Erythroblast (primary cell): ENCODE data around the gene DHRS3.
"Not testable (repeated sequence)": the region's sequence is repeated elsewhere in the genome, so short reads cannot be mapped to it uniquely, and the experiment has no call there.

Source experiments
- DNase-seq, 2 experiments: peaks; one replicate each; lab custom pipeline; 2025; lab: John Stamatoyannopoulos, UW
- GATA1 ChIP-seq: IDR thresholded peaks from 2 replicates; pipeline ENCODE4 v1.6.1; 2011; ENCODE audit warnings: low read depth, mild to moderate bottlenecking, control low read depth, low read length, moderate library complexity
- POLR2A ChIP-seq: IDR thresholded peaks from 2 replicates; pipeline ENCODE4 v1.6.1; 2011; ENCODE audit warnings: mild to moderate bottlenecking, low read length

The DHRS3 gene

DNA sequence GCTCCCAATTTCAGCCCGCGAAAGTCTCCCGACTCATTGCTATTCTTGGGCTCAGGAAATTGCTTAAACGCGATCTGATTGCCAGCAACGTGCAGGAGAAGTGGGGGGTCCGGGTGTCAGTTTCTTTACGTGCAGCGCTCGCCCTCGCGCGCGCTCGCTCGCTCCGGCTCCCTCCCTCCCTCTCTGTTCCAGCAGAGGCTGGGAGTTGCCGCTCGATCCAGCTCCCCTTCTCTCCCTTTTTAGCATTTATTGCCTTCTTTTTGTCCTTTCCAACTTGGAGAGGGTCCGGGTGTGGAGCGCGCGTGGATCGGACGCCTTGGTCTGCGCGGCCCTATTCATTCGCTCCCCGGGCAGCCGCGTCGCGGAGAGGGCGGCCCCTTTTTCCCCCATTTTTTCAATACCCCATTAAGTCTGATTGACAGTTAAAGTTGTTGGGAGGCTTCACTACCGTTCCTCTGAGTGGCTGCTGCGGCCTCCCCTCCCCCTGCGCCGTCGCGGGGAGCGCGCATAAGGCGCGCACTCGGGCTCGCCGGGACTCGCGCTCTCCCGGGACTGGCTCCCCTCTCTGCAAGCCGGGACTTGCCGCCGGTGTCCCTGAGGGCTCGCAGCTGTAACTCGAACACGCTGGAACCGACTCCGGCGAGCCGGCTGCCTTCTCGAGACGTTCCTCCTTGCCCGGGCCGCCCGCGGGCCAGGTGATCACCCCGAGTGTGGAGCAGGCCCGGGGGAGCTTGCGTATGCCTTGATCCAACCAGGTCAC, at the start of gene DHRS3:
Gene DHRS3 (minus strand): TSS at position 310 of the 760 bp plus-strand sequence. CDS start 862 bp downstream, outside the sequence.
- DNase-seq = peak; percentile 81 to 86
- no peak for TF ChIP-seq GATA1
- TF ChIP-seq POLR2A = peak; percentile 38

DNA sequence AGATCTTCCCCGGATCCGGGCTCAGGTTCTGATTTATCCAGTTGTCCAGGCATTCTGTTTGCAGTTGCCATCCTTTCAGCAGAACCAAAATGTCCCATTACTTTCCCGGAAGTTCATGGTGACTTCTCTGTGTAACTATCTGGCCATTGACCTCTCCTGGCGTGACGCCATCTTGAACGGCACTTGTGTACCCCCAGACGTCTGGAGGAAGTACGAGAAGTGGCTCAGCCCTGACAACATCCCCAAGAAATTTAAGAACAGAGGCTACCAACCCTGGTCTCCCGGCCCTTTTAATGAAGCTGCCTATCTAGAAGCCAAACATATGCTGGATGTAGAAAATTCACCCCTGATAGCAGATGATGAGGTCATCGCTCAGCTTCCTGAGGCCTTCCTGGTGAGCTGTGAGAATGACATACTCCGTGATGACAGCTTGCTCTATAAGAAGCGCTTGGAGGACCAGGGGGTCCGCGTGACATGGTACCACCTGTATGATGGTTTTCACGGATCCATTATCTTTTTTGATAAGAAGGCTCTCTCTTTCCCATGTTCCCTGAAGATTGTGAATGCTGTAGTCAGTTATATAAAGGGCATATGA, 48.2 kb upstream of the DHRS3 start:
- TF ChIP-seq POLR2A (no peak), GATA1 (no peak)
- DNase-seq = no peak

DNA sequence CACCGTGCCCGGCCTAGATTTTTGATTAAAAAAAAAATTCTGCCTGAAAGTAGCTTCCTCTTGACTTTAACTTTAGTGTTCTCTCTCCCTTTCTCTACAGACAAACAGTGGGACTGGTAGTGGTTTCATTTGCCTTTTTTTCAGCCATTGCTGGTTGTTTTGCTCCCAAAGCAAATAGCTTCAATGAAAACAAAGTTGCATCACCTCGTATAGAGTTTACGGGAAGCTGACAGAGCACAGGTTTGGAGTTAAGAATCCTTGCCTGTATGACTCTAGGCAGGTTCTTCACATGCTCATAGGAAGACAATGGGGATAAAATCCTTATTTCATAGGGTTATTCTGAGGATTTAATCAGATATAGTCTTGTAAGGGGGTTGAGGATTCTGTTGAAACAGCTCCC, 47.5 kb upstream of the DHRS3 start:
- no peak for DNase-seq
- TF ChIP-seq GATA1 (no peak), POLR2A (no peak)

- TF ChIP-seq GATA1 = no peak
- no peak for TF ChIP-seq POLR2A
These were observed 44.5 kb upstream of the DHRS3 start for GRCh38 chr1:12662556-12662955.

DNA sequence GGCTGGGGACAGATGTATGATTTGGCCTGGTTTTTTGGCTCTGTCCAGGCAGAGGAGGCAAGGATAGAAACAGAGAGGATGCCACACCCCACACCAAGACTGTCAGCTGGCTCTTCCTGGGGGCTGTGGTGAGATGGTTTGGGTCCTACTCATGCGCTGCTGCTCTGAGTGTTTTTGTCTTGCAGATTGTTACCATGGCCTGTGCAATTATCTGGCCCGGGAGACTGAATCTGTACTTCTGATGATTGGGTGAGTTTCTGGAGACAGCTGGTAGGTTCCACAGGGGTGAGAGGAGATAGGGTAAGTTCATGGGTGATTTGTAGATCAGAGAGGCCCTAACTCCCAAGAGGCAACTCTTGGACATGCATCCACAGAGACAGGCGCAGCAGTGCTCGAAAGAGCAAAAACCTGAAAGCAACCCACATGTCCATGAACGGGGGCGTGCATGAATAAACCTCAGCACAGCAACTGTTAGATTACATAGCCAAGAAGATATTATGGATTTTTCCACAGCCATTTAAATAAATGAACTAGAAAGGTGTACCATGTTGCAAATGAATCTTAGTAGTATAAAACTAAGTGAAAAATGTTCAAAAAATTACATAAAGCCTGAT, 43.7 kb upstream of the DHRS3 start:
- TF ChIP-seq GATA1 (no peak), POLR2A (no peak)
- no peak for DNase-seq

More at GRCh38 chr1:12662556-12662955, 44.5 kb upstream of the DHRS3 start:
- DNase-seq = no peak

GRCh38 chr1:12658531-12659453, 40.8 kb upstream of the DHRS3 start:
- TF ChIP-seq POLR2A (no peak), GATA1 (no peak)
- peak; percentile 70 to 87 for DNase-seq

- DNase-seq = not testable (repeated sequence)
These were observed 40.0 kb upstream of the DHRS3 start for GRCh38 chr1:12657885-12658512.

DNA sequence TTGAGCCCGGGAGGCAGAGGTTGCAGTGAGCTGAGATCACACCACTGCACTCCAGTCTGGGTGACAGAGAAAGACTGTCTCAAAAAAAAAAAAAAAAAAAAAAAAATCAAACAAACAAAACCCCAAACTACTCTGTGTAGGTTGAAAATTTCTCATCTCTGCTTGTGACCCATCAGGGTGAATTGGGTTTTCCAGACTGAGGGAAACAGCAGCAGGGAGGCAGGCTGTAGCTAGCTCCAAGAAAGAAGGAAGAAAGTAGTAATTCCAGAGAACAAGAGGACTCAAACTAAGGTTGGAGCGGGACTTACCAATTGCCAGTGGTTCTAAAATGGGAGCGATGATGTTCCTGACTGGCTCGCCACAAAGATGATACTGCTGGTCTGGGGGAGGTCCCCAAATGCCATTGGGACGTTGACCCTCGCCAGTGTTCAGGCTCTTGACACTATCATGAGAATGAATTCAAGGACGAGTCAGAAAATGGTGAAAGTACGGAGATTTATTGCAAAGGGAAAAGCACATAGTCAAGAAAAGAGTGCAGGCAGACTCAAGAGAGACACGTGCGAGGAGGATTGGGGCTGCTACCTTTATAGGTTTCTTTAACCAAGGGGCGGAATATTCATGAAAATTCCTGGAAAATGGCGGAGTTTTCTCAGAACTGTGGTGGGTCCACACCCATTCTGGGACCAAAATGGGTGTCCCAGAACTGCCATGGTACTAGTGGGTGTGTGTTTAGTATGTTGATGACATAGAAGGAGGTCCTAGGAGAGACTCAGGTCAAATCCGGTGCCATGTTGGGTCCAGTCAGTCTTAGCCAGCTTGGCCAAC, 39.3 kb upstream of the DHRS3 start:
- peak; percentile 16 to 43 for DNase-seq
- TF ChIP-seq GATA1 (no peak), POLR2A (no peak)

DNA sequence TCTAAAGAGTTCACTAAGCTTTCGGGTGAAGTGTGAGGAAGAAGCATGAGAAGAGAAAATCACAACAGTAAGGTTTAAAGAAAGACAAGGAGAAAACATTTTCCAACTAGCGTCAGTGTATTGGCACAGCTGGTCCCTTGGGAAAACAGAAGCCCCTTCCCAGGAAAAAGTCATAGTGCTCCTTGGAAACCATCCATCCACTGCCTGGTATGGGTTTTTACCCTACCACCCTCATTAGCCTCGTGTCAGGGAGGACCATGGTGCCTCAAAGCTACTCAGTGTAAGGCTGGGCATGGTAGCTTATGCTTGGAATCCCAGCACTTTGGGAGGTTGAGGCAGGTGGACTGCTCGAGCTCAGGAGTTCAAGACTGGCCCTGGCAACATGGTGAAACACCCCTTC, 38.6 kb upstream of the DHRS3 start:
- no peak for DNase-seq
- TF ChIP-seq GATA1 (no peak), POLR2A (no peak)

DNA sequence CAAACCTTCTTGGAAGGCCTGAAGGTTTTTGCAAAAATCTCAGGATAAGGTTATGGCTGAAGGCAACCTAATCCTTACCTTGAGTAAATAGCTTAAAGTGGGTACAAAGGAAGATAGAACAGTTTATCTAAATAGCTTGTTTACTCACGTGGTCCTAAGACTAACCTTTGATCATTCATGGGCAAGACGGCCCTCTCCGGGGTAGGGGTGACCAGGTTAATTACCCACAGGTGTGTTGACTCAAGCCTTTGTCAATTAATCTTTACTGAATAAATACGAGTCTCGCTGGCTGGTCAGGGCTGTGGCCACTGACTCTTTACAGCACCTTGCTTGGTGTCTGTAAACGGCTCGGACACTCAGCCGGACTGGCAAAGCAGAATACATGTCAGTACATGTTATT, 36.6 kb upstream of the DHRS3 start:
- no peak for DNase-seq
- TF ChIP-seq POLR2A (no peak), GATA1 (no peak)

DNA sequence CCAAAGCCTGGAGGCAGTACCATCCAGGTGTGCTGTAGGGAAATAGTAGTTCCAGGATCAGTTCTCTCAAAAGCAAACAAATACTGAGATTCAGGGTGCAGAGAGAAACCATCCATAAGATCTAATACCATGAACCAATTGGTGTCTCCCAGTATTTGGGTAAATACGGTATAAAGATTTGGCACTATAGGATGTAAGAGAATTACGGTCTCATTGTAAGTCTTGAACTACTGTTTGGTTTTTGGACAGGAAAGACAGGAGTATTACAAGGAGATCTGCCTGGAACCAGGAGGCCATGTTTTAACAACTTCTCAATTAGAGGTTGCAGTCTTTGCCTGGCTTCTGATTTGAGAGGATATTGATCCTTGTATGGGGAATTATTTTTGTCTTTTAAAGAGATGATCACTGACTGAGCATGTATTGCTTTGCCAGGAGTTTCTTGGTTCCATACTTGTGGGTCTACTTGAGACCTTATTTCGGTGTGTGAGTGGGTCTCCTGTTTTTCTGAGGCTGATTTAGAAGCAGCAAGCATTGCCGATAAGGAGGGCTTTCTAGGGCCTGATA, 36.1 kb upstream of the DHRS3 start:
- TF ChIP-seq POLR2A = no peak
- no peak for DNase-seq

DNA sequence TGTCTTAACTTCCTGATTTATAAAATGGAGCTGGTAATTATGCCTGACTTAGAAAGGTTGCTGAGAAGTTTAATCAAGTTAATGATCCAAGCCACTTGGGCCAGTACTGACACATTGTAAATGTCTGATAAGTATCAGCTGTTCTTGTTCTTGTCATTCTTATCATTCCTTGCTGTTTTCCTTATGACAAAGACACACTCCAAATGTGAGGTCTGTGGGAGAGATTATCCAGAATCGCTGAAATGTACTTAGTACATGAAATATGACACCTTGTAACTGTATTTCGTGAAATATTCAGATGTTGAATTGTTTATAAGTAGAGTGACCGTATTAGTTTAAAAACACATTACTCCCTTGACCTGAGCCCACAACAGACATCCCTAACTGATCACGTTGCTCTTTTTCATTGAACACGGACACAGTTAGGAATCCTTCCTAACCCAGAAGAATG, 32.0 kb upstream of the DHRS3 start:
- TF ChIP-seq GATA1 (no peak), POLR2A (no peak)
- DNase-seq = no peak

DNA sequence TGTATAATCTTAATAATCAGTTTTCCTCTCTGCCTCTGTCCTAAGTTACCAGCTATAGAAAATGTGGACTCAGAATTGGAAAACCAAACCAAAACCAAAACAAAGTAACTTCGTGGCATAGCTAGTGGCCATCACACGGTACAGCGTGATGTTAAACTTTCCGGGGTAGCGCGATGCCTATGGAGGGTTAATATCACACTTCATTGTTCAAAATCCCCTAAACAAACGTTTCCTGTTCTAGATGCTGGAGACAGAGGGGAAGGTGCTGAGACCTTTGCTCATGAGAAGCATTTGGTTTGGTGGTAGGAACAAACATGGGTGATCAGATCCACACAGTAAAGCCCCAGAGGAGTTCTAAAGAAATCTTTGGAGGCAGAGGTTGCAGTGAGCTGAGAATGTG, 30.7 kb upstream of the DHRS3 start:
- TF ChIP-seq GATA1 = no peak
- TF ChIP-seq POLR2A = no peak
- no peak for DNase-seq

GRCh38 chr1:12645401-12645800, 27.4 kb upstream of the DHRS3 start:
- not testable (repeated sequence) for DNase-seq
